Measurements from ENCODE around the gene TRPM2. TPM values are rescaled to one million over a fixed set of nuclear protein-coding genes. Genes with fewer than 3 reads are reported as not detected.

TRPM2 gene
- total RNA-seq, 1 experiment from 2014 or later: not detected

GRCh38 chr21:44383216-44383615, 29.8 kb downstream of the TRPM2 start:
- no peak for DNase-seq
- Mint-ChIP-seq H3K27ac (ENCODE audit: unreplicated experiment) (no peak overlapping the region), H3K36me3 (ENCODE audit: insufficient read depth, unreplicated experiment) (no peaks in the 10 kb centered on the region), H3K4me3 (ENCODE audit: low read depth, unreplicated experiment) (no peak overlapping the region), H3K27me3 (ENCODE audit: unreplicated experiment) (peaks cover 35% of the 10 kb centered on the region), H3K4me1 (ENCODE audit: low read depth, unreplicated experiment) (no peaks in the 10 kb centered on the region), H3K9me3 (ENCODE audit: low read depth, unreplicated experiment) (peaks cover 3% of the 10 kb centered on the region)
- CTCF ChIA-PET: no interaction called here
- intact Hi-C loops (cut with micrococcal nuclease; ENCODE audit: unreplicated experiment): no loop called here
- TF ChIP-seq, protein P1, sequence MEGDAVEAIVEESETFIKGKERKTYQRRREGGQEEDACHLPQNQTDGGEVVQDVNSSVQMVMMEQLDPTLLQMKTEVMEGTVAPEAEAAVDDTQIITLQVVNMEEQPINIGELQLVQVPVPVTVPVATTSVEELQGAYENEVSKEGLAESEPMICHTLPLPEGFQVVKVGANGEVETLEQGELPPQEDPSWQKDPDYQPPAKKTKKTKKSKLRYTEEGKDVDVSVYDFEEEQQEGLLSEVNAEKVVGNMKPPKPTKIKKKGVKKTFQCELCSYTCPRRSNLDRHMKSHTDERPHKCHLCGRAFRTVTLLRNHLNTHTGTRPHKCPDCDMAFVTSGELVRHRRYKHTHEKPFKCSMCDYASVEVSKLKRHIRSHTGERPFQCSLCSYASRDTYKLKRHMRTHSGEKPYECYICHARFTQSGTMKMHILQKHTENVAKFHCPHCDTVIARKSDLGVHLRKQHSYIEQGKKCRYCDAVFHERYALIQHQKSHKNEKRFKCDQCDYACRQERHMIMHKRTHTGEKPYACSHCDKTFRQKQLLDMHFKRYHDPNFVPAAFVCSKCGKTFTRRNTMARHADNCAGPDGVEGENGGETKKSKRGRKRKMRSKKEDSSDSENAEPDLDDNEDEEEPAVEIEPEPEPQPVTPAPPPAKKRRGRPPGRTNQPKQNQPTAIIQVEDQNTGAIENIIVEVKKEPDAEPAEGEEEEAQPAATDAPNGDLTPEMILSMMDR (IDR thresholded peaks at IDR 0.05; ENCODE audit: unreplicated experiment): no peak
- BruUV-seq (replicated peaks): no TSS peak

DNA sequence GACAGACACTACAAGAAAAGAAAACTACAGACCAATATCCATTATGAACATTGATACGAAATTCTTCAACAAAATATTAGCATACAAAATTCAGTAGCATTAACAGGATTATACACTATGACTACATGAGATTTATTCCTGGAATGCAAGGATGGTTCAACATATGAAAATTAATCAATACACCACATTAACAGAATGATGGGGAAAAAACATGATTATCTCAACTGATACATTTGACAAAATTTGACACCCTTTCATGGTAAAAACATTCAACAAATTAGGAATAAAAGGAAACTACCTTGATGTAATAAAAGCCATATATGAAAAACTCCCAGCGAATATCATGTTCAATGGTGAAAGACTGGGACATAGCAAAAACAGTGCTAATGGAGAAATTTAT, 31.5 kb downstream of the TRPM2 start:
- Mint-ChIP-seq H3K36me3 (ENCODE audit: insufficient read depth, unreplicated experiment) (no peaks in the 10 kb centered on the region), H3K27ac (ENCODE audit: unreplicated experiment) (no peak overlapping the region), H3K9me3 (ENCODE audit: low read depth, unreplicated experiment) (peaks cover 3% of the 10 kb centered on the region), H3K4me3 (ENCODE audit: low read depth, unreplicated experiment) (no peak overlapping the region), H3K4me1 (ENCODE audit: low read depth, unreplicated experiment) (no peaks in the 10 kb centered on the region), H3K27me3 (ENCODE audit: unreplicated experiment) (peaks cover 32% of the 10 kb centered on the region)
- BruUV-seq (replicated peaks): no TSS peak
- TF ChIP-seq, protein P1 (IDR thresholded peaks at IDR 0.05; ENCODE audit: unreplicated experiment): no peak
- DNase-seq: no peak
- intact Hi-C loops (cut with micrococcal nuclease; ENCODE audit: unreplicated experiment): no loop called here
- CTCF ChIA-PET: no interaction called here

DNA sequence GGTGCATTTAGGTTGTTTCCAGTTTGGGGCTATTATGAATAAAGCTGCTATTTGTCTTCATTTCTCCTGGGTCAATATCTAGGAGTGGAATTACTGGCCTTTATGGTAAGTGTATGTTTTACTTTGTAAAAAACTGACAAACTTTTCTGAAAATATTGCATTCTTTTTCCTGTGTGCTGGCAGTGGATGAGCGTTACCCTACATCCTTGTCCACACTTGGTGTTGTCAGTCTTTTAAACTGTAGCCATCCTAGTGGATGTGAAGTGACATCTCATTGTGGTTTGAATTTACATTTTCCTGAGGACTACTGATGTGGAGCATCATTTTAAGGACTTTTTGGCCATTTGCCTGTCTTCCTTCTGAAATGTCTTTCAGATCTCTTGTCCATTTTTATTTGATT, 35.9 kb downstream of the TRPM2 start:
- intact Hi-C loops (cut with micrococcal nuclease; ENCODE audit: unreplicated experiment): no loop called here
- no peak overlapping the region for H3K27ac Mint-ChIP-seq (ENCODE audit: unreplicated experiment)
- no peaks in the 10 kb centered on the region for H3K36me3 Mint-ChIP-seq (ENCODE audit: insufficient read depth, unreplicated experiment)
- no peaks in the 10 kb centered on the region for H3K4me1 Mint-ChIP-seq (ENCODE audit: low read depth, unreplicated experiment)
- H3K4me3 Mint-ChIP-seq (ENCODE audit: low read depth, unreplicated experiment): no peak overlapping the region
- BruUV-seq (replicated peaks): no TSS peak
- no peak for DNase-seq
- TF ChIP-seq, protein P1 (IDR thresholded peaks at IDR 0.05; ENCODE audit: unreplicated experiment): no peak
- CTCF ChIA-PET: no interaction called here
- peaks cover 3% of the 10 kb centered on the region for H3K9me3 Mint-ChIP-seq (ENCODE audit: low read depth, unreplicated experiment)
- peaks cover 34% of the 10 kb centered on the region for H3K27me3 Mint-ChIP-seq (ENCODE audit: unreplicated experiment)

DNA sequence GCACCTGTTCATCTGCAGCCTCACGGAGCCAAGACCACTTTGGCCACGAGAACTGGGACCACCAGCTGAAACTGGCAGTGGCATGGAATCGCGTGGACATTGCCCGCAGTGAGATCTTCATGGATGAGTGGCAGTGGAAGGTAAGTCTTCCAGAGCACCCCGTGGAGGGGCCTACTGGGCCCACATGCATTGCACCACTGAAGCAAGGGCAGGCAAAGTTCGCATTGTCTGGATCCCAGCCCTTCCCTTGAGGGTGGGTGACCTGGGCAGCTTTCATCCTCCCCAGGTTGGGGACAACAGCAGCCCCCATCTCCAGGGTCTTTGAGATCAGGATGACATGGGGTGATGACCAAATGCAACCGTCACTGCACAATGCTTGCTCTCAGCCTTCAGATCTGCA, 37.5 kb downstream of the TRPM2 start:
- TF ChIP-seq, protein P1 (IDR thresholded peaks at IDR 0.05; ENCODE audit: unreplicated experiment): no peak
- intact Hi-C loops (cut with micrococcal nuclease; ENCODE audit: unreplicated experiment): no loop called here
- Mint-ChIP-seq H3K4me1 (ENCODE audit: low read depth, unreplicated experiment) (no peaks in the 10 kb centered on the region), H3K9me3 (ENCODE audit: low read depth, unreplicated experiment) (no peaks in the 10 kb centered on the region), H3K27ac (ENCODE audit: unreplicated experiment) (no peak overlapping the region), H3K27me3 (ENCODE audit: unreplicated experiment) (peaks cover 34% of the 10 kb centered on the region), H3K36me3 (ENCODE audit: insufficient read depth, unreplicated experiment) (no peaks in the 10 kb centered on the region), H3K4me3 (ENCODE audit: low read depth, unreplicated experiment) (no peak overlapping the region)
- CTCF ChIA-PET: no interaction called here
- BruUV-seq (replicated peaks): no TSS peak
- no peak for DNase-seq
